ENCODE results near the gene PDCD4. TPM values are rescaled to one million over a fixed set of nuclear protein-coding genes. Genes with fewer than 3 reads are reported as not detected.

PDCD4 gene
- total RNA-seq, 1 donor from 2014 or later: 79.9 TPM

DNA sequence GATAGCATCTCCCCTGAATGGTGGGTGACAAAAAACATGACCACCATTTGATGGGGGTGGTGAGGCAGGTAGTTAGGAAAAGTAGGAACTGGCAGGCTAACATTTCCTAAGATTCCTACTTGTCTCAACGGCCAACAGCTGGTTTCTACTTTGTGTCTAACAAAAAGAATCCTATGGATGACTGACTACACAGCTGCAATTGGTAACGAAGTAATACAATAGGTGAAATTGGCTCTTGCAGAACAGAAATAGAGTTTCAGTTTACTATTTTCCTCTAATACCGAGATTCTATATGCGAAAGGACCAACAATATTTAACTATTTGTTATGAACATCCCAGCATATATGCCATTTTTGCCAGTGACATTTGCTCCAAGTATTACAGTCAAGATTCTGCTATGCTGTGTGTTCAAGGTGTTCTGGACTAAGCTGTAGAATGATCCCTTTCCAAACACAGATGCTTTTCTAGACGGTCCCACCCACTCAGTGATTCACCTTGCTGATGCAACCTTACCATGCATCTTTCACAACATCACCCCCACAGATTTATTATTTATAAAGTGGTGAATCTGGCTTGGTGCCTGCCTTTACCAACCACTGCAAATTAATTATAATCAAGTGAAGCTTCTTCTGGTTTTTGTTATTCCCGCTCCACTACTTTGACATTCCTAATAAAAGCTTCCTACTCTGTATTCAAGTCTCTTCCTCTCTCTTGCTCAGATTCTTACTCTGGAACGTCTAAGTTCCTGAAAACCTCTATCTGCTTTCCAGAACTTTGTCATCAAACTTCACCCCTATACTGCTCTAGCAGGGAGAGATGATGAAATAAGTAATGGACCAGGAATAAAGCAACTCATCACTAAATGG is 30.5 kb downstream of the PDCD4 start:
- H3K79me2 ChIP-seq (ENCODE audit: insufficient read depth, low read length): no peaks in the 10 kb centered on the region
- no peaks in the 10 kb centered on the region for H3K9me3 ChIP-seq (ENCODE audit: insufficient read depth, low read depth, low read length)
- H3K27me3 Mint-ChIP-seq (ENCODE audit: low read depth, unreplicated experiment): no peaks in the 10 kb centered on the region
- H3K4me1 Mint-ChIP-seq (ENCODE audit: low read depth, unreplicated experiment): peaks cover 24% of the 10 kb centered on the region
- H3K4me2 ChIP-seq (ENCODE audit: low read length): no peak overlapping the region
- no peaks in the 10 kb centered on the region for H3K27me3 ChIP-seq (ENCODE audit: insufficient read depth, low read length)
- peaks cover 8% of the 10 kb centered on the region for H3K4me1 ChIP-seq (ENCODE audit: insufficient read depth, low read length)
- H3K27ac ChIP-seq (ENCODE audit: low read depth, low read length): no peak overlapping the region
- peak overlapping the region; percentile 89 for H3K27ac Mint-ChIP-seq (ENCODE audit: unreplicated experiment)
- H3K9ac ChIP-seq (ENCODE audit: low read length): no peak overlapping the region
- peaks cover 10% of the 10 kb centered on the region for H3K36me3 Mint-ChIP-seq (ENCODE audit: low read depth, unreplicated experiment)
- peaks cover 7% of the 10 kb centered on the region for H3K36me3 ChIP-seq (ENCODE audit: insufficient read depth, low read length)
- no peak for TF ChIP-seq EZH2 (IDR thresholded peaks at IDR 0.05; ENCODE audit: insufficient read depth, low read length)
- TF ChIP-seq, protein P1, sequence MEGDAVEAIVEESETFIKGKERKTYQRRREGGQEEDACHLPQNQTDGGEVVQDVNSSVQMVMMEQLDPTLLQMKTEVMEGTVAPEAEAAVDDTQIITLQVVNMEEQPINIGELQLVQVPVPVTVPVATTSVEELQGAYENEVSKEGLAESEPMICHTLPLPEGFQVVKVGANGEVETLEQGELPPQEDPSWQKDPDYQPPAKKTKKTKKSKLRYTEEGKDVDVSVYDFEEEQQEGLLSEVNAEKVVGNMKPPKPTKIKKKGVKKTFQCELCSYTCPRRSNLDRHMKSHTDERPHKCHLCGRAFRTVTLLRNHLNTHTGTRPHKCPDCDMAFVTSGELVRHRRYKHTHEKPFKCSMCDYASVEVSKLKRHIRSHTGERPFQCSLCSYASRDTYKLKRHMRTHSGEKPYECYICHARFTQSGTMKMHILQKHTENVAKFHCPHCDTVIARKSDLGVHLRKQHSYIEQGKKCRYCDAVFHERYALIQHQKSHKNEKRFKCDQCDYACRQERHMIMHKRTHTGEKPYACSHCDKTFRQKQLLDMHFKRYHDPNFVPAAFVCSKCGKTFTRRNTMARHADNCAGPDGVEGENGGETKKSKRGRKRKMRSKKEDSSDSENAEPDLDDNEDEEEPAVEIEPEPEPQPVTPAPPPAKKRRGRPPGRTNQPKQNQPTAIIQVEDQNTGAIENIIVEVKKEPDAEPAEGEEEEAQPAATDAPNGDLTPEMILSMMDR (IDR thresholded peaks at IDR 0.05; ENCODE audit: insufficient read depth, low read depth, low read length): no peak
- FAIRE-seq: peak; percentile 62
- no peak overlapping the region for H3K4me3 ChIP-seq (ENCODE audit: insufficient read depth, low read depth, low read length)
- no peak overlapping the region for H3K4me3 Mint-ChIP-seq (ENCODE audit: unreplicated experiment)
- no peaks in the 10 kb centered on the region for H4K20me1 ChIP-seq (ENCODE audit: insufficient read depth, low read length)
- DNase-seq (ENCODE audit: low read depth): peak; percentile 83
- H2AFZ ChIP-seq (ENCODE audit: low read depth, low read length): no peak overlapping the region
- H3K9me3 Mint-ChIP-seq (ENCODE audit: unreplicated experiment): no peaks in the 10 kb centered on the region

DNA sequence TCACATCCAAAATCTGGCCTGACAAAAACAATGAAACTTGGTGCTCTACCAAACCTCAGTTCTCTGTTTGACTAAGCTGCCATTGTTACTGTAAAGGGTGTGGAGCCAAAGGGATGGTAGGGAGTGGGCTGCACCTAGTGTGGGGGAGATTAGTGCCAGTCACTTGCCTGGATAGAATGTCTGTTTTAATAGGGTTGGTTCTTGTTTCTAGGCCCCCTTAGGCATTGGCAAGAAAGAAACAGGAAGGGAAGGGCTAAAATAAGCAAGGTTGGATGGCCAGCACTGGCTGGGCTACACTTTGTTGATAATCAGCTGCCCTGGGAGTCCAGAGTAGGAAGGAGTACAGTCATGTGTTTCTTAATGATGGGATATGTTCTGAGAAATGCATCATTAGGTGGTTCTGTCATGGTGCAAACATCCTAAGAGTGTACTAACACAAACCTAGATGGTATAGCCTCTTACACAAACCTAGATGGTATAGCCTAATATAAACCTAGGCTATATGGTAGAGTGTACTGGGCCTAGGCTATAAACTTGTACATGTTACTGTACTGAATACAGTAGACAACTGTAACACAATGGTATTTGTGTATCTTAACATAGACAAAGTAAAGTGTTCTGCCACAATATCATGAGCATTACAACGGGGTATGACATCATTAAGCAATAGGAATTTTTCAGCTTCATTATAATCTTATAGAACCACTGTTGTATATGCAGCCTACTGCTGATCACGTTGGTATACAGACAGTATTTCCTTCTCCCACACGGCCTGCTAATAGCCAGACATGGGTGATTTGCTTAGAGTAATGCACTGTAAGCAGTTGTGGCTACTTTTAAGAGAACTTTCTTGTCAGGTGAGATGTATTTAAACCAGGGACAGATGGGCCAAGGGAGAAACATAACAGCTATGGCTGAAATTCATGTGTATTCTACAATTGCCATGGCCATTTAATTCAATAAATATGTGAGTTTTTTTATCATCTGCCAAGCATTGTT is 31.9 kb downstream of the PDCD4 start:
- no peak for TF ChIP-seq EZH2 (IDR thresholded peaks at IDR 0.05; ENCODE audit: insufficient read depth, low read length)
- TF ChIP-seq, protein P1 (IDR thresholded peaks at IDR 0.05; ENCODE audit: insufficient read depth, low read depth, low read length): no peak
- Histone ChIP-seq H3K9ac (ENCODE audit: low read length) (no peak overlapping the region), H3K4me3 (ENCODE audit: insufficient read depth, low read depth, low read length) (no peak overlapping the region), H3K27me3 (ENCODE audit: insufficient read depth, low read length) (no peaks in the 10 kb centered on the region), H3K79me2 (ENCODE audit: insufficient read depth, low read length) (no peaks in the 10 kb centered on the region), H3K36me3 (ENCODE audit: insufficient read depth, low read length) (peaks cover 6% of the 10 kb centered on the region), H3K4me2 (ENCODE audit: low read length) (no peak overlapping the region), H2AFZ (ENCODE audit: low read depth, low read length) (no peak overlapping the region), H3K4me1 (ENCODE audit: insufficient read depth, low read length) (peaks cover 3% of the 10 kb centered on the region), H3K9me3 (ENCODE audit: insufficient read depth, low read depth, low read length) (no peaks in the 10 kb centered on the region), H4K20me1 (ENCODE audit: insufficient read depth, low read length) (no peaks in the 10 kb centered on the region), H3K27ac (ENCODE audit: low read depth, low read length) (no peak overlapping the region)
- no peaks in the 10 kb centered on the region for H3K27me3 Mint-ChIP-seq (ENCODE audit: low read depth, unreplicated experiment)
- H3K4me1 Mint-ChIP-seq (ENCODE audit: low read depth, unreplicated experiment): peaks cover 20% of the 10 kb centered on the region
- H3K9me3 Mint-ChIP-seq (ENCODE audit: unreplicated experiment): no peaks in the 10 kb centered on the region
- peak overlapping the region; percentile 90 for H3K27ac Mint-ChIP-seq (ENCODE audit: unreplicated experiment)
- H3K4me3 Mint-ChIP-seq (ENCODE audit: unreplicated experiment): no peak overlapping the region
- peaks cover 10% of the 10 kb centered on the region for H3K36me3 Mint-ChIP-seq (ENCODE audit: low read depth, unreplicated experiment)
- FAIRE-seq (no peak), DNase-seq (ENCODE audit: low read depth) (no peak)

All from astrocyte (in vitro differentiated cells and primary cell).